ENCODE results near the gene NMNAT1.
"Not testable (repeated sequence)": the region's sequence is repeated elsewhere in the genome, so short reads cannot be mapped to it uniquely, and the experiment has no call there.

Gene NMNAT1

GRCh38 chr1:10019561-10019960 is 76.3 kb downstream of the NMNAT1 start:
- H3K4me3 Mint-ChIP-seq, result no peak overlapping the region
- no peak overlapping the region for H3K27ac Mint-ChIP-seq
- no peaks in the 10 kb centered on the region for H3K36me3 Mint-ChIP-seq
- peaks cover 27% of the 10 kb centered on the region for H3K27me3 Mint-ChIP-seq
- CTCF ChIA-PET, result no interaction called here
- DNase-seq, result no peak
- peaks cover 5% of the 10 kb centered on the region for H3K4me1 Mint-ChIP-seq
- no peaks in the 10 kb centered on the region for H3K9me3 Mint-ChIP-seq

GRCh38 chr1:10020086-10020485 is 76.8 kb downstream of the NMNAT1 start:
- Mint-ChIP-seq H3K9me3 (no peaks in the 10 kb centered on the region), H3K27ac (no peak overlapping the region), H3K4me3 (no peak overlapping the region), H3K36me3 (no peaks in the 10 kb centered on the region), H3K27me3 (peaks cover 23% of the 10 kb centered on the region), H3K4me1 (peaks cover 5% of the 10 kb centered on the region)
- no peak for DNase-seq
- CTCF ChIA-PET, result no interaction called here

DNA sequence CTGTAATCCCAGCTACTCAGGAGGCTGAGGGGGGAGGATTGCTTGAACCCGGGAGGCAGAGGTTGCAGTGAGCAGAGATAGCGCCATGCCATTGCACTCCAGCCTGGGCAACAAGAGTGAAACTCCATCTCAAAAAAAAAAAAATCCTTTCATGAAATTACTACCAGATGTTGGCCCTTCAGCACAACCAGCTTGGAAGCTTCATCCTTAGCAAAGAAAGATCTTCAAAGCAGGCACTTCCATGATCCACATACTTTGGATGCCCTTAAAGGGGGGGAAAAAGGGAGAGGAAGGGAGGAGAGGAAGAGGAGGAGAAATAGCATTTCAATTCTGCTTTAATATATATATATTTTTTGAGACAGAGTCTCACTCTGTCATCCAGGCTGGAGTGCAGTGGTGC is 77.4 kb downstream of the NMNAT1 start:
- H3K4me1 Mint-ChIP-seq, CTCF ChIA-PET, H3K4me3 Mint-ChIP-seq, H3K27ac Mint-ChIP-seq, DNase-seq, H3K9me3 Mint-ChIP-seq, H3K36me3 Mint-ChIP-seq: not testable (repeated sequence)
- peaks cover 25% of the 10 kb centered on the region for H3K27me3 Mint-ChIP-seq

DNA sequence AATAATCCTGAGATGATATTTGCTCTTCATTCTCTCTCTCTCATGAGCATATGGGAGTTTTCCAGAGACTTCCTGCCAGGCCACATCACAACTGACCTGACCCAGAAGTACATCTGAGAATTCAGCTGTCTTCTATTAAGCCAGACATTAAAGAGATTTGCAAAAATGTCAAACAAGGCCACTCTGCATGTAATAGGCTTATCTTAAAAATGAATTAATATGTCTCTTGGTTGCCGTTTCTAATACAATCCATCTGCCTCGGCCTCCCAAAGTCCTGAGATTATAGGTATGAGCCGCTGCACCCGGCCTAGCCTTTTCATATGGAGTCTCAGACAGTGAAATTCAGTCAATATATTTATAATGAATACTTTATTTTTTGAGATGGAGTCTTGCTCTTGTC is 78.7 kb downstream of the NMNAT1 start:
- H3K4me3 Mint-ChIP-seq, H3K9me3 Mint-ChIP-seq, H3K4me1 Mint-ChIP-seq, DNase-seq, H3K27ac Mint-ChIP-seq, H3K36me3 Mint-ChIP-seq: not testable (repeated sequence)
- peaks cover 18% of the 10 kb centered on the region for H3K27me3 Mint-ChIP-seq
- CTCF ChIA-PET, result interaction anchor here (0.7 kb wide), 2 partner anchors 144 to 187 kb away, joined by 3 read pairs; no protein-coding TSS in a partner anchor

DNA sequence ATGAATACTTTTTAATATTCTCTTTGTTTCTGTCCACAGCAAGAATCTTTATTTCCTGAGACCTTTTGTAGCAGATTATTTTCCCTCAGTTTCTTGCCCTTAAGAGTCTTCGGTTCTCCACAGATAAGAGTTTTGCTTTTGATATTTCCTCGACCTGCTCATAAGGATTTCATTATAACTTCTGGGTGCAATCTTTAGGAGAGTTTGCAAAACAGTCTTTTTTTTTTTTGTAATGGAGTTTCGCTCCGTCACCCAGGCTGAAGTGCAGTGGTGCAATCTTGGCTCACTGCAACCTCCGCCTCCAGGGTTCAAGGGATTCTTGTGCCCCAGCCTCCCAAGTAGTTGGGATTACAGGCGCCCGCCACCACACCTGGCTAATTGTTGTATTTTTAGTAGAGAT is 79.4 kb downstream of the NMNAT1 start:
- Mint-ChIP-seq H3K36me3 (no peaks in the 10 kb centered on the region), H3K4me1 (peaks cover 5% of the 10 kb centered on the region), H3K9me3 (no peaks in the 10 kb centered on the region), H3K27ac (no peak overlapping the region), H3K4me3 (no peak overlapping the region), H3K27me3 (peaks cover 18% of the 10 kb centered on the region)
- DNase-seq, result no peak
- CTCF ChIA-PET, result no interaction called here

- DNase-seq, result no peak
- CTCF ChIA-PET, result no interaction called here
- no peak overlapping the region for H3K27ac Mint-ChIP-seq
- H3K9me3 Mint-ChIP-seq, result no peaks in the 10 kb centered on the region
- H3K4me1 Mint-ChIP-seq, result no peaks in the 10 kb centered on the region
- H3K27me3 Mint-ChIP-seq, result peaks cover 14% of the 10 kb centered on the region
- no peaks in the 10 kb centered on the region for H3K36me3 Mint-ChIP-seq
- no peak overlapping the region for H3K4me3 Mint-ChIP-seq
Measured at GRCh38 chr1:10025354-10025753, 82.1 kb downstream of the NMNAT1 start.

GRCh38 chr1:10027027-10027426 is 83.8 kb downstream of the NMNAT1 start:
- H3K9me3 Mint-ChIP-seq, result no peaks in the 10 kb centered on the region
- no peaks in the 10 kb centered on the region for H3K36me3 Mint-ChIP-seq
- DNase-seq, result no peak
- H3K4me1 Mint-ChIP-seq, result peaks cover 4% of the 10 kb centered on the region
- H3K27me3 Mint-ChIP-seq, result peaks cover 9% of the 10 kb centered on the region
- no peak overlapping the region for H3K27ac Mint-ChIP-seq
- H3K4me3 Mint-ChIP-seq, result no peak overlapping the region
- CTCF ChIA-PET, result interaction anchor here (0.6 kb wide), 1 partner anchor 12 kb away, joined by 3 read pairs; no protein-coding TSS in a partner anchor

DNA sequence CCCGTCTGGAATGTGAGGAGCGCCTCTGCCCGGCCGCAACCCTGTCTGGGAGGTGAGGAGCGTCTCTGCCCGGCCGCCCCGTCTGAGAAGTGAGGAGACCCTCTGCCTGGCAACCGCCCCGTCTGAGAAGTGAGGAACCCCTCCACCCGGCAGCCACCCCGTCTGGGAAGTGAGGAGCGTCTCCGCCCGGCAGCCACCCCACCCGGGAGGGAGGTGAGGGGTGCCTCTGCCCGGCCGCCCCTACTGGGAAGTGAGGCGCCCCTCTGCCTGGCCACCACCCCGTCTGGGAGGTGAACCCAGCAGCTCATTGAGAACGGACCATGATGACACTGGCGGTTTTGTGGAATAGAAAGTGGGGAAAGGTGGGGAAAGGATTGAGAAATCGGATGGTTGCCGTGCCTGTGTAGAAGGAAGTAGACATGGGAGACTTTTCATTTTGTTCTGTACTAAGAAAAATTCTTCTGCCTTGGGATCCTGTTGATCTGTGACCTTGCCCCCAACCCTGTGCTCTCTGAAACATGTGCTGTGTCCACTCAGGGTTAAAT is 85.8 kb downstream of the NMNAT1 start:
- H3K4me3 Mint-ChIP-seq, H3K27me3 Mint-ChIP-seq, H3K27ac Mint-ChIP-seq, DNase-seq, H3K9me3 Mint-ChIP-seq, CTCF ChIA-PET, H3K36me3 Mint-ChIP-seq: not testable (repeated sequence)
- H3K4me1 Mint-ChIP-seq, result peaks cover 17% of the 10 kb centered on the region

- Mint-ChIP-seq H3K27ac (no peak overlapping the region), H3K4me1 (peaks cover 28% of the 10 kb centered on the region), H3K9me3 (no peaks in the 10 kb centered on the region), H3K4me3 (no peak overlapping the region), H3K36me3 (peaks cover 2% of the 10 kb centered on the region), H3K27me3 (no peaks in the 10 kb centered on the region)
- no peak for DNase-seq
- CTCF ChIA-PET, result no interaction called here
Measured at GRCh38 chr1:10031461-10031860, 88.2 kb downstream of the NMNAT1 start.

DNA sequence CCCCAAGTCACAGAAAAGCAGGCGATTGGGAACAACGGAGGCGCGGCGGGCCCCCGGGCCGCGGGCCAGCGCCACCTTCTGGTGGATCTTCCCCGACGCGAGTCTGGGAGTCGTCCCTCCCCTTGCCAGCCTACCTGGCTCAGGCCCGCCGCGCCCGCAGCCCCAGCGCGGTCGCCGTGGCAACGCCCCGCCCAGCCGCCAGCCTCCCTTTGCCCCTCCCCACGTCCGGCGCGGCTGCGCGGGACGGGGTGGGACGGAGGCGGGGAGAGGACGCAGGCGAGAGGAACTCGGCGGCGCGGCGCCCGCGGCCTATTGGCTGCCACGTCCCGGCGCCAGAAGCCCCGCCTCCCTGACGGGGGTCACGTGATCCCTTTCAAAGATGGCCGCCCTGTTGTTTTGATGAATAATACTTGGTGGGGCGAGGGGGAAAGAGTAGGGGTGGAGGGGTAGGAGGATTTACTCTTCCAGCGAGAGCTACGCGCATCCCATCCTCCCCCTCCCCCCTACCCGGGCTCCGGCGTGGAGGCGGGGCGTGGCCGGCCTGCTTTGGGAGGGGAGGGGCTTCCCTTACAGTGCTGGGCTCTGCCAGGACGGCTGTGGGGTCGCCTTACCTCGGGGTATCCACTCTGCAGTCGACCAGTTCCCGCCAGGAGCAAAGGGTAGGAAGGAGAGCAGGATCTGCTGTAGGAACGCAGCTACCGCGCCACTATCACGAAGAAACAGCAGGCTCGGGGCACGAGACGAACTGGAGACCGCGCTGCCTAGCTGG is 89.5 kb downstream of the NMNAT1 start, which contains the start of gene UBE4B:
TSS of gene UBE4B (plus strand) at position 369 of the 769 bp plus-strand sequence. CDS start 713 bp downstream, outside the sequence.
- Mint-ChIP-seq H3K27ac (peak within 1 kb of the TSS; percentile 96), H3K36me3 (peaks cover 7% of the 10 kb centered on the region), H3K4me1 (peaks cover 28% of the 10 kb centered on the region), H3K27me3 (no peaks in the 10 kb centered on the region), H3K9me3 (no peaks in the 10 kb centered on the region), H3K4me3 (peak within 1 kb of the TSS; percentile 97)
- CTCF ChIA-PET, result interaction anchor here (1.0 kb wide), 1 partner anchor 178 kb away, joined by 3 read pairs; the partner anchor contains the start of gene KIF1B
- DNase-seq, result peak; percentile 98

DNA sequence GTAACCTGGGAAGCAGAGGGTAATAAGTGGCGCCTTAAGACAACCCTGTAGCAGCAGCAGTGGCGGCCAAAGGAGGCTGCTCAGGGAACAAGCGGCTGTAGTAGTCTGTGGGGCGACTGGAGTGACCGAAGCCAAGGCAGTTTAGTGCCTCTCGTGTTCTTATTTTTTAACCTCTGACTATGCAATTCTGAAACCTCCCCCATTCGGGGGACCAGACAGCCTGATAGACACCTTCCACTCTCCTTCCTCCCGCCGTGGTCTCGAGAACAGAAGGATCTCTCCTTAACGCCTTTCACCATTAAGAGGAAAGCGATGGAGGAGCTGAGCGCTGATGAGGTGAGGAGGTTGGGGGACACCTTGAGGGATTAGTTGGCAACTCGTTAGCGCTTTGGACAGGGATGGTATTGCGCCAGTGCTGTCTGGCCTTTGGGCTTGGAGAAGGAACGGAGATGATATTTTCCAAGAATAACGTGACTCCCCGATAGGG is 90.1 kb downstream of the NMNAT1 start:
- Mint-ChIP-seq H3K27ac (peak overlapping the region; percentile 96), H3K4me1 (peaks cover 28% of the 10 kb centered on the region), H3K4me3 (peak overlapping the region; percentile 97), H3K36me3 (peaks cover 8% of the 10 kb centered on the region), H3K27me3 (no peaks in the 10 kb centered on the region), H3K9me3 (no peaks in the 10 kb centered on the region)
- CTCF ChIA-PET, result interaction anchor here (1.0 kb wide), 1 partner anchor 177 kb away, joined by 3 read pairs; the partner anchor contains the start of gene KIF1B
- no peak for DNase-seq

All from activated naive CD4-positive, alpha-beta T cell treated with anti-CD3 and anti-CD28 coated beads, Interleukin-2, amount 10 ng/mL, durations not matched to agents 7 days and 5 days (primary cell).